HG02763 (cell line): ENCODE results near the gene OR10AD1.
"Not testable (repeated sequence)": the region's sequence is repeated elsewhere in the genome, so short reads cannot be mapped to it uniquely, and the experiment has no call there.

Experiments
- ATAC-seq: cut with Tn5 transposase; IDR thresholded peaks from one replicate; pipeline ENCODE4 v1.9.1; 2021; ENCODE audit warnings: mild to moderate bottlenecking, moderate library complexity; ENCODE audit not compliant: unreplicated experiment

Gene OR10AD1

GRCh38 chr12:48203192-48203591 is at the start of gene OR10AD1:
OR10AD1 (minus strand) TSS chr12:48203292; CDS start chr12:48203292, 0 bp downstream.
- ATAC-seq = no peak

- no peak for ATAC-seq
These were observed 44.3 kb upstream of the OR10AD1 start for GRCh38 chr12:48247181-48247966.

GRCh38 chr12:48237162-48237561 is 34.1 kb upstream of the OR10AD1 start:
- ATAC-seq = no peak

- ATAC-seq = no peak
These were observed 32.8 kb upstream of the OR10AD1 start for GRCh38 chr12:48235796-48236333.

- ATAC-seq = not testable (repeated sequence)
These were observed 28.3 kb upstream of the OR10AD1 start for GRCh38 chr12:48231169-48231958.

GRCh38 chr12:48224533-48224932 is 21.4 kb upstream of the OR10AD1 start:
- ATAC-seq = not testable (repeated sequence)

- ATAC-seq = no peak
These were observed 18.6 kb upstream of the OR10AD1 start for GRCh38 chr12:48221645-48222044.

GRCh38 chr12:48220701-48221100 is 17.6 kb upstream of the OR10AD1 start:
- ATAC-seq = no peak

- no peak for ATAC-seq
These were observed 16.5 kb upstream of the OR10AD1 start for GRCh38 chr12:48219631-48220030.

GRCh38 chr12:48216785-48217184 is 13.7 kb upstream of the OR10AD1 start:
- no peak for ATAC-seq

GRCh38 chr12:48209495-48209894 is 6.4 kb upstream of the OR10AD1 start:
- not testable (repeated sequence) for ATAC-seq

GRCh38 chr12:48202766-48203165 is 326 bp downstream of the OR10AD1 start:
- no peak for ATAC-seq

- no peak for ATAC-seq
These were observed 1.6 kb downstream of the OR10AD1 start for GRCh38 chr12:48201516-48201915.

GRCh38 chr12:48201091-48201490 is 2.0 kb downstream of the OR10AD1 start:
- no peak for ATAC-seq

GRCh38 chr12:48199774-48200221 is 3.3 kb downstream of the OR10AD1 start:
- no peak for ATAC-seq

GRCh38 chr12:48198985-48199384 is 4.1 kb downstream of the OR10AD1 start:
- ATAC-seq = no peak

- ATAC-seq = peak; percentile 14
These were observed 4.5 kb downstream of the OR10AD1 start for GRCh38 chr12:48198672-48198971.

GRCh38 chr12:48197971-48198671 is 5.0 kb downstream of the OR10AD1 start:
- ATAC-seq = peak; percentile 100

GRCh38 chr12:48197549-48197970 is 5.5 kb downstream of the OR10AD1 start:
- peak; percentile 9 for ATAC-seq

GRCh38 chr12:48194799-48195201 is 8.3 kb downstream of the OR10AD1 start:
- ATAC-seq = no peak

- ATAC-seq = no peak
These were observed 9.5 kb downstream of the OR10AD1 start for GRCh38 chr12:48193623-48194022.
